Measurements from ENCODE around the gene USHBP1. TPM values are rescaled to one million over a fixed set of nuclear protein-coding genes. Genes with fewer than 3 reads are reported as not detected.

The USHBP1 gene
- total RNA-seq, 4 donors from 2014 or later, result 2.4 to 43.3 (median 5.8) TPM

GRCh38 chr19:17237747-17238706, 26.5 kb downstream of the USHBP1 start:
- TF ChIP-seq CTCF (IDR thresholded peaks at IDR 0.05), result no peak
- no peak for ATAC-seq (ENCODE audit: low FRiP score)
- no peak for DNase-seq (ENCODE audit: low spot score)

GRCh38 chr19:17236811-17237543, 27.6 kb downstream of the USHBP1 start:
- TF ChIP-seq CTCF (IDR thresholded peaks at IDR 0.05), result no peak
- ATAC-seq (ENCODE audit: low FRiP score) (no peak), DNase-seq (ENCODE audit: low spot score) (no peak)

GRCh38 chr19:17235971-17236777, 28.4 kb downstream of the USHBP1 start:
- no peak for TF ChIP-seq CTCF (IDR thresholded peaks at IDR 0.05)
- ATAC-seq (ENCODE audit: low FRiP score) (no peak), DNase-seq (ENCODE audit: low spot score) (no peak)

- no peak for DNase-seq (ENCODE audit: low spot score)
- peak; percentile 84 for ATAC-seq (ENCODE audit: low FRiP score)
- TF ChIP-seq CTCF (IDR thresholded peaks at IDR 0.05), result no peak
These were observed 29.1 kb downstream of the USHBP1 start for GRCh38 chr19:17235300-17235970.

GRCh38 chr19:17234911-17235299, 29.6 kb downstream of the USHBP1 start:
- peak; percentile 64 for ATAC-seq (ENCODE audit: low FRiP score)
- DNase-seq (ENCODE audit: low spot score), result no peak
- no peak for TF ChIP-seq CTCF (IDR thresholded peaks at IDR 0.05)

- ATAC-seq (ENCODE audit: low FRiP score) (no peak), DNase-seq (ENCODE audit: low spot score) (no peak)
- no peak for TF ChIP-seq CTCF (IDR thresholded peaks at IDR 0.05)
These were observed 32.3 kb downstream of the USHBP1 start for GRCh38 chr19:17232258-17232657.
